IMR-90 (cell line): ENCODE results near the gene CAV2. TPM values are rescaled to one million over a fixed set of nuclear protein-coding genes. Genes with fewer than 3 reads are reported as not detected.

Source experiments
- CTCF ChIP-seq: conservative IDR thresholded peaks from 2 replicates; pipeline ENCODE4 v1.5.1; 2012; ENCODE audit warnings: mild to moderate bottlenecking, low read depth, low read length, improper control_type of control experiment
- polyA plus RNA-seq, 3 experiments: library from polyadenylated mRNA; depleted of rRNA; stranded (reverse); fragments of >200 nt; gene quantifications; 2 replicates each; pipeline ENCODE4 v1.2.3, GENCODE V29; 2012; ENCODE audit warnings: low replicate concordance in 1 of 3
- total RNA-seq: library from RNA; depleted of rRNA; stranded (reverse); fragments of >200 nt; gene quantifications from 2 replicates; pipeline ENCODE4 v1.2.3, GENCODE V29; 2012

The CAV2 gene
- total and polyA plus RNA-seq, 2 of the 4 experiments (the other 2 are of a cell fraction) = 199 to 265 TPM

GRCh38 chr7:116524609-116525297, 25.2 kb downstream of the CAV2 start, which contains the start of gene CAV1 (continued):
- peak; percentile 39 for TF ChIP-seq CTCF
